HG02884 (cell line): Measurements from ENCODE around the gene C1orf232.

ENCODE experiments used
- ATAC-seq: cut with Tn5 transposase; IDR thresholded peaks from one replicate; pipeline ENCODE4 v1.9.1; 2021; ENCODE audit warnings: mild to moderate bottlenecking, moderate library complexity; ENCODE audit not compliant: unreplicated experiment

The C1orf232 gene

GRCh38 chr1:26125382-26125781 lies 43.4 kb downstream of the C1orf232 start:
- ATAC-seq, result no peak

GRCh38 chr1:26124418-26125331 lies 44.1 kb downstream of the C1orf232 start:
- ATAC-seq, result no peak

- ATAC-seq, result no peak
Observed at GRCh38 chr1:26122988-26123973, 45.5 kb downstream of the C1orf232 start.

- ATAC-seq, result no peak
Observed at GRCh38 chr1:26121854-26122773, 46.6 kb downstream of the C1orf232 start.

GRCh38 chr1:26119892-26120608 lies 48.7 kb downstream of the C1orf232 start:
- ATAC-seq, result no peak

- ATAC-seq, result no peak
Observed at GRCh38 chr1:26114165-26114927, 54.4 kb downstream of the C1orf232 start.
